Fibroblast of skin of abdomen (primary cell): ENCODE measurements around the gene SLFN5. TPM values are rescaled to one million over a fixed set of nuclear protein-coding genes. Genes with fewer than 3 reads are reported as not detected.
A peak's percentile ranks its signal among the peaks of the same experiment; 100 is the strongest.
"Not testable (repeated sequence)": the region's sequence is repeated elsewhere in the genome, so short reads cannot be mapped to it uniquely, and the experiment has no call there.

Source experiments
- DNase-seq: peaks from one replicate; pipeline ENCODE4 v3.0.0-alpha.2; 2013
- polyA plus RNA-seq, 2 experiments: library from polyadenylated mRNA; unstranded; fragments of 120-200 nt; gene quantifications; one replicate each; pipeline ENCODE4 v1.2.1, GENCODE V29; 2013; ENCODE audit not compliant: insufficient read length in 2 of 2

Gene SLFN5
- polyA plus RNA-seq (2013, experiment 1 of 2; ENCODE audit: insufficient read length) = 47.9 TPM
- 41.0 TPM for polyA plus RNA-seq (2013, experiment 2 of 2; ENCODE audit: insufficient read length)

DNA sequence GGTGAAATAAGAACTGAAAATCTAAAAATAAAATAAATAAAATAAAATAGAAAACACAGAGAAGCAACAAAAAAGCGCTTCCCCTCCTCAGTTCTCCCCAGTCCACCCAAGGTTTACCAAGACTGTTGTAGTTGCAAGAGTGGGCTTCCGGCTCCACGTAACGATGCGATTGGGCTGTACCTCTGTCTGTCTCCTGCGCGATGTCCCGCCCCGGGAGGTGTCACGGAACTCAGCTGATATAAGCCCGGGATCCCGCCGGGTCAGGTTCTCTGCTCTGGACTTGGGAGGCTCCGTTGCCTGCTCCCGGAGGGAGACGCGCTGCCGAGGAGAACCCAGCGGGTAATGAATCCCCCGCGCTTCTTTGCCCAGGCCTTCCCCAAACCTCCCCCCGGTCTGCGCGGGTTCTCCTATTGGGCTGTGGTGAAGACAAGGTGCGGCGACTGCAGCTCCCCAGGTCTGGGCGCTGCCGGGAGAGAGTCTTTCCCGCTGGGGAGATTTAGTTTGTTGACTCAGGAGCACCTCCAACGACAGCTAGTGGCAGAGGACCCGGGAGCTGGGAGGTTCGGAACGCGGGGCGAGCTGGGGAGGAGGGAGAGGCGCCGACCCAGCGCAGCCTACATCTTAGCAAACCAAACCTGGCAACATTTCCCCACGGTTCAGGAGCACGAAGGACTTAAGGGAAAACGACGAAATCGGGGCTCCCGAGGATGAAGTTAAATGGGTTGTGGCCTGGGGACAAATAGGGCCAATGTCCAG lies at the start of gene SLFN5:
Gene SLFN5, plus strand, starts transcription at position 268 of the 756 bp plus-strand sequence. CDS start 15,619 bp downstream, outside the sequence.
- peak; percentile 91 for DNase-seq

DNA sequence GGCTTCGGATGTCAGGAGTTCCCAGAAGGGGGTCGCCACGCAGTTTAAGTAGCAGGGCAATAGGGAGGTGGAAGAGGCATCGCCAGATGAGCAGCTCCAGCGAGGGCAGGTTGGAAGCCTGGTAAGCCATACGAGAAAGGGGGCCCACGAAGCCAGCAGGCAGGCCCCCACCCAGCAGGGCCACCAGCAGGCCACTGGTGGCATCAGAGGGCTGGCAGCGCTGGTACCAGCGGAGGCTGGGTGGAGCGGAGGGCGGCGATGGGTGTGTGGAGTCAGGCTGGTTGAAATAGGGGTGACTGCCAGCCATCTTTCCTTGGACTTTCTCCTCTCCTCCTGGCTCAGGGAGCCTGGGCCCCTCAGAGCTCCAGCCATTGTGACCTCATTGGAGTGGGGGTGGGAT lies 48.9 kb upstream of the SLFN5 start, which contains the start of gene SLC35G3:
Gene SLC35G3, minus strand, starts transcription at position 393 of the 400 bp plus-strand sequence. Its CDS starts 86 bp downstream, at position 307.
- not testable (repeated sequence) for DNase-seq

DNA sequence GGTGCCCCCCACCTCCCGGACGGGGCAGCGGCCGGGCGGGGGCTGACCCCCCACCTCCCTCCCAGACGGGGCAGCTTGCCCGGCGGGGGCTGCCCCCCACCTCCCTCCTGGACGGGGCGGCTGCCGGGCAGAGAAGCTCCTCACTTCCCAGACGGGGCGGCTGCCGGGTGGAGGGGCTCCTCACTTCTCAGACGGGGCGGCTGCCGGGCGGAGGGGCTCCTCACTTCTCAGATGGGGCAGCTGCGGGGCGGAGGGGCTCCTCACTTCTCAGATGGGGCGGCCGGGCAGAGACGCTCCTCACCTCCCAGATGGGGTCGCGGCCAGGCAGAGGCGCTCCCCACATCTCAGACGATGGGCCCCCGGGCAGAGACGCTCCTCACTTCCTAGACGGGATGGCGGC lies 47.8 kb upstream of the SLFN5 start:
- not testable (repeated sequence) for DNase-seq

DNA sequence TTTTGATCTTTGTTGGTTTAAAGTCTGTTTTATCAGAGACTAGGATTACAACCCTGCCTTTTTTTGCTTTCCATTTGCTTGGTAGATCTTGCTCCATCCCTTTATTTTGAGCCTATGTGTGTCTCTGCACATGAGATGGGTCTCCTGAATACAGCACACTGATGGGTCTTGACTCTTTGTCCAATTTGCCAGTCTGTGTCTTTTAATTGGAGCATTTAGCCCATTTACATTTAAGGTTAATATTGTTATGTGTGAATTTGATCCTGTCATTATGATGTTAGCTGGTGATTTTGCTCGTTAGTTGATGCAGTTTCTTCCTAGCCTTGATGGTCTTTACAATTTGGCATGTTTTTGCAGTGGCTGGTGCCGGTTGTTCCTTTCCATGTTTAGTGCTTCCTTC lies 40.3 kb upstream of the SLFN5 start:
- DNase-seq = not testable (repeated sequence)

DNA sequence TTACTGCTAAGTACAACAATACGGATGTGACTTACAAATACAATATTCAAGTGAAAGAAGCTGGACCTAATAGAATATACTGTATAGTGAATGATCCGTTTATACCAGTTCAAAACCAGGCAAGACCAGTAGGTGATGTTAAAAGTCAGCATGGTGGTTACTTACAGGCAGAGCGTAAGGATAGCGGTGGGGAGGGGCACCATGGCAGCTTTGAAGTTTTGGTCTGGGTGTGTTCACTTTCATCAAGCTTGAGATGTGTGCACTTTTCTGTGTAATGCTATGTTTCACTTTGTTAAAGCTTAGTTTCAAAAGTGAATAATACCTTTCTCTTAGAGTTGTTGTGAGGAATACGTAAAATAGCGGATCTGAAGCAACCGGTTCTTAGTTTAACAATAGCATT lies 32.1 kb upstream of the SLFN5 start:
- DNase-seq = no peak

DNA sequence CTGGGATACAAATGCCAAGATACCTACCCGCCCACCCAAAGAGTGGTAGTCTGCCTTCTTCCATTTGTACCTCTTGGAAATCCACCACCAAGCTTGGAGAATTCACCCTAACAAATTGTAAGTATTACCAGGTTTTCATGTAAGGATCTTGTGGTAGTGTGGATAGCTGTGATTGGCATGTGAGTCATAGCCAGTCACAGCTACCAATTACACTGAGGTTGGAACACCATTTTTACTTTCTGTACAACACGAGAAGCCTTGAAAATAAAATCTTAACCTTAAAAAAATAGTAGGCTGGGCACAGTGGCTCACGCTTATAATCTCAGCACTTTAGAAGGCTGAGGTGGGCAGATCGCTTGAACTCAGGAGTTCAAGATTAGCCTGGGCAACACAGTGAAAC lies 30.2 kb upstream of the SLFN5 start:
- DNase-seq = no peak

DNA sequence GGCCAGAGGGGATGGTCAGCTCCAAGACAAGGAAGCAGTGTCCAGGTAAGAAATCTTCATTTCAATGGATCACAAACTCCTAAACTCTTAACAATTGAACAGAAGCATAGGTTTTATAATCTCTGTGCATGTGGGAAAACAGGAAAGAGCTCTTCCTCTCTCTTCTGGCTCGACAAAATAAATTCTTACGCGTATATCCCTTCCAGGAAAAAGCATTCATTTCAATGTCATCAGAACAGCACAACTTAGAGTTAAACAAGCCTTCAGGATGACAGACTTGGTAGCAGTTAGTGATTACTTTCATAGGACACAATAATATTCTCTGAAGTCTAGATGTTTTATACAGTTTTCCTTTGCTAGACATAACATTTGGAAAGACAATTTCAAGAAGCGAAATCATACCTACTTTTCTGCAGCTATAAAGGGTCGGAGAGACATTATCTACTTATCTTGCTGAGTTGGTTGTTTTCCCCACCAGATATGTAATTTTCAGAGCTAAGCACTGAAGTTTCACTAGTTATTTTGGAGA lies 29.4 kb upstream of the SLFN5 start:
- no peak for DNase-seq

DNA sequence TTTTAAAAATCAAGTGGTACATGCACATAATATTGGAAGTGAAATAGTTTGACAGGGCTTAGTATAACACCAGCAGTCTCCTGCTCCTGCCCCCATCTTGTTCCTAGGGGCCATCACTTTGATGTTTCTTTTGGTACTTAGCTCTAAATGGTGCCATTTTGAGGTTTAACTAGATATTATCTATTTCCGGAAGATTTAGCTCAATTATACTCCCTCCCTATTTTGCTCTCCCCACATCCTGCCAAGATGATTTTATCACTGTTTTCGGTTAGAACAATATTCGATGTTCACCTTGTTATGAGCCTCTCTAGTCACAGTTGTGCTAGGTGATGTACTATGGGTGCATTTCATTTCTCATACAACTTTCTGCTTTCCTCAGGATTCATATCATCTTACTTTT lies 28.7 kb upstream of the SLFN5 start:
- no peak for DNase-seq

DNA sequence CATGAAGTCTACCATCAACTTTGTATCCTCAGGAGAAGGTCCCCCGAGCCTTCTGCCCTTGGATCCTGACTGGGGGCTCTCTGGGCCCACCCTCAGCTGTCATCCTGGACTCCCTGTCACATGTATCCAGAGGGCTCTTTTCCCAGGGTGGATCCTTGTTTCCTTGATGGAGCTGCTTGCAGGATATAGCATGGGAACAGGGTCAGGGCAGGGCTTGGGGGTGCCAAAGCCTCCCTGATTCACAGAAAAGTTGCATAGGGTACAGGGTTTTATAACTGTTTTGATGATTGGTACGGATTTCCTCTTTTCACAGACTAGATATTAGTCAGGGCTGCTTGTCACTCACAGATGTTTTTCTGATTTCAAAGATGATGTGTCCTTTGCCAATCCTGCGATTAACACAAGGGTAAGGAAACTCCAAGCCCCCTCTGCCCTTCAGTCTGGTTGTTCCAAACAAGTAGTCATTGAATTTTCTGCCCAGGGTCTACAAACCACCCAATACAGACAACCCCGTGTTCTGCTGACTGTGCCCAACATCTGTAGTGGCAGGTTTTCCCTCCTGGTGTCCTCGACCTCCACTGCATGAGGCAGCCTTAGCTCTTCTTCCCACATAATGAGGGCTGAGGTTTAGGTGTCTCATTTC lies 28.1 kb upstream of the SLFN5 start:
- no peak for DNase-seq

DNA sequence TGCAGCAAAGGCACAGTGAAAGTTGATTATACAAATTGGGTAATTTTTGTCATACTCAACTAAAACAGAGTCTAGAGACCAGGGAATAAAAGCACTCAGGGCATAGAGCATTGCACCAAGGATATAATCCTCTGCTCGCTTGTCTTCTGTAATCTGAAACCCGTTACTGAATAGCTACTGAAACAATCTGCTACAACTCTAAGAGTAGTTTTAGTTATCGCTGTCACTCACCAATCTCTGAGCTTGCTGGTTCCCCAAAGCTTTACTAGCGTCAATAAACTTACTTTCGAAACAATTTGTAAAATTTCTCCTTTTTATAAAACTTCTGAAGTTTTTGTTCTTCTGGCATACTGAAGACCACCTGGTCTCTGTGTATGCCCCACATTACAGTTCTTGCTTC lies 25.8 kb upstream of the SLFN5 start:
- DNase-seq = no peak

DNA sequence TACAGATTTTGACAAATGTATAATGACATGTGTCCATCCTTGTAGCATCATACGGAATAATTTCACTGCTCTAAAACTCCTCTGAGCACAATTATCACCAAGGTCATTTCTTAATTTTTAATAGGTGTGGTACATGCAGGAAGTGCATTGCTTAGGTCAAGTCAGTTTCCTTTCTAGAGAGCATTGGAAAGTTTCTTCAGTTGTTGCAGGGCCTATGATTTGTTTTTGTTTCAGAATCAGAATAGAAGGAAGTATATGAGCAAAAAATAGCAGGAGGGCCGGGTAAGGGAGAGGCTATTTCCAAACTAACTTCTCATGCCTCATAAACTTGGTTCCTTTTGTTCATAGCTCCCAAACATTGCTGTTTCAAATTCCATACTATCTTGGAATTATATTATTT lies 24.0 kb upstream of the SLFN5 start:
- DNase-seq = no peak

DNA sequence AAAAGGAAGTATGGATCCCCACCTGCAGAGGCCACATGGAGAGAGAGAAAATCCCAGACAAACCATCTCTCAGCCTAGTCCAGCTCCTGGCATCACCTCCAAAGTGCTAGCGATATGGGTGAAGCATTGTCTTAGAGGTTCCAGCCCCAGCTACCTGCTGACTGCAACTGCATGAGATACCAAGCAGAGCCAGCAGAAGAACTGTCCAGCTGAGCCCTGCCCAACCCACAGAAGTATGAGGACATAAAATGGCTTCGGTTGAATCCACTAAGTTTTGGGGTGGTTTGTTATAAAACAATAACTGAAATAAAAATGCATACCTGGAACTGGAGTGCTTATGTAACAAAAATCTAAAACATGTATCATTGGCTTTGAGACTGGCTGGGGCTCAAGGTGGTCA lies 20.4 kb upstream of the SLFN5 start:
- no peak for DNase-seq

DNA sequence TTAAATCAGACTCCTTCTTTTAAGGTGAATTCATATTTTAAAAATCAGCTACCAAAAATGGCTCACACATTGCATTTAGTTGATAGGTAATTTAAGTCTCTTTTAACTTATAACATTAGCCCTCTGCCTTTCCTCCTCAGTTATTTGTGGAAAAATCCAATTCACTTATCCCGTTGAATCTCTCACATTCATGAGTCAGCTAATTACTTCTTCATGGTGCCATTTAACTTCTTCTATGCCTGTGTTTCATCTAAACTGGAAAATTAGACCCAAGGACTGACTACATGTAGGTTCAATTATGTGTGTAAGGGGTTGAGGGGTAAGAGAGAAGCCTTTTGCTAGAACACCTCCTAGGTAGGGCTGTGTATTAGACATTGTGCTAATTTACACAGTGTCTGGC lies 18.4 kb upstream of the SLFN5 start:
- no peak for DNase-seq

DNA sequence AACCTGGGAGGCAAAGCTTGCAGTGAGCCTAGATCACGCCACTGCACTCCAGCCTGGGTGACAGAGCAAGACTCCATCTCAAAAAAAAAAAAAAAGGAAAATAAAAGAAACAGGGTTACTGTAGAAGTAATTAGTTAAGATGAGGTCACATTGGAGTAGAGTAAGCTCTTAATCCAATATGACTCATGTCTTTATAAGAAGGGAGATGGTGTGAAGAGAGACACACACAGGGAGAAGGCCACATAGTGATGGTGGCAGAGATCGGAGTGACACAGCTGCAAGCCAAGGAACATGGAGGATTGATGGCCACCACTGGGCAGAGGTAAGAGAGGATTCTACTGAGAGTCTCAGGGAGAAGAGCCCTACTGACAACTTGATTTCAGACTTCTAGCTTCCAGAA lies 15.3 kb upstream of the SLFN5 start:
- DNase-seq = no peak

DNA sequence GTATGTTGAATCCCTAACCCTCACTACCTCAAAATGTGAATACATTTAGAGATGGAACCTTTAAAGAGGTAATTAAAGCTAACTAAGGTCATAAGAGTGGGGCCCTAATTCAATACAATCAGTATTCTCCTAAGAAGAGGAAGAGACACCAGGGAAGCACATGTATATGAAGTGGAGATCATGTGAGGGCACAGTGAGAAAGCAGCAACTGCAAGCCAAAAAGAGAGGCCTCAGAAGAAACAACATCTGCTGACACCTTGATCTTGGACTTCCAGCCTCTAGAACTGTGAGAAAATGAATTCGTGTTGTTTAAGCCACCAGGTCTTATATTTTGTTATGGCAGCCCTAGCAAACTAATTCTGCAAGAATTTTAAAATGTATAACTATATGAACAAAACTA lies 13.2 kb upstream of the SLFN5 start:
- DNase-seq = no peak

DNA sequence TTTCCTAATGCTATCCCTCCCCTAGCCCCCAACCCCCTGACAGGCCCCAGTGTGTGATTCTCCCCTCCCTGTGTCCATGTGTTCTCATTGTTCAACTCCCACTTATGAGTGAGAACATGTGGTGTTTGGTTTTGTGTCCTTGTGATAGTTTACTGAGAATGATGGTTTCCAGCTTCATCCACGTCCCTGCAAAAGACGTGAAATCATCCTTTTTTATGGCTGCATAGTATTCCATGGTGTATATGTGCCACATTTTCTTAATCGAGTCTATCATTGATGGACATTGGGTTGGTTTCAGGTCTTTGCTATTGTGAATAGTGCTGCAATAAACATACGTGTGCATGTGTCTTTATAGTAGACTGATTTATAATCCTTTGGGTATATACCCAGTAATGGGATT lies 8.6 kb upstream of the SLFN5 start:
- not testable (repeated sequence) for DNase-seq

DNA sequence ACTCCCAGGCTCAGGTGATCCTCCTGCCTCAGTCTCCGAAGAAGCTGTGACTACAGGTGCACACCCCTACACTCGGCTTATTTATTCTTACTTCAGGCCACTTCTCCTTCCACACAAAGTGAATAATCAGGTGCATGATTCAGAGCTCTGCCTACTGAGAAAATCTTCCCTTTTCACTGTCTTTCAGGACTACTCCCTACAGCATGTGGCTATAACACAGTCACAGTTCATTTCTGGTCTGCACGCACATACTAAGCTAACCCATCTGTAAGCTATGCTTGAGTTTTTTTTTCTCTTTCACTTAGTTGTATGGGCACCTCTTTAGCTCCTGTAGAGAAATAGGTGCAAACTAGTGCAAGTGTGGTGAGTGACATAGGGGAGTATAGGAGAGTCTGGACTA lies 7.6 kb upstream of the SLFN5 start:
- DNase-seq = no peak

DNA sequence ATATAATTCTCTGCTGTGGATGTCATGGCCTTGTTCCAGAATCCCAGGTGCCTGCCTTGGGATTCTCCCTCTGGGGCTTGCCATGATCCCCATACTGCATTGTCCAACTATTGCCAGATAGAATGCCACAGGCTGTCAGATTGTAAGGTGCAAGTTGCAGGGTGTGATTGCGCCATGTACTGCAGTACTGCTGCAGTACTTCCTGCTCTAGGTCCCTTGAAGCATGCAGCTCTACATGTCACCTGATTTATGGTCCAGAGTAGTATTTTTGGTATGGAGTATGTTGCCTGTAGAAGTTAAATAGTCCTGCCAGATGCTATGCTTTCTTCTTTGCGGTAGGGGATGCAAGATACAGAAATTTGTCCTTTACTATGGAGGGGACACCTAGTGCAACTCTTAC lies 7.0 kb upstream of the SLFN5 start:
- DNase-seq = no peak

DNA sequence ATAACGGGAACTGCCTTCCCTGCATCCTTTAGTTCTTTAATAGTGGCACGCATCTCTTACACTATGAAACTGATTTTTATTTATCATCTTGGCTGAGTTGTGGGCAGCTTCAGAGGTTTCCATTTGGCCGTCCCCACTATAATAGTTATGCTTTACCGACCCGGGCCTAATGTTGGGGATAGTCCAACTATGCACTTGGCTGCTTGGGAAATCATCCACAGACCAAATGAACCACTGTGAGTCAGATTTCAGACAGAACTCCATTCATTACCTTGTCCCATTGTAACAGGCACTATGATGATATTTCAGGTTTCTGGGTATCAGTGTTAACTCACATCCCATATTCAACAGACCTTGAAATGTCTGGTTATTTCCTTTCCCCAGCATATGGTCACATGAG lies 6.1 kb upstream of the SLFN5 start:
- DNase-seq = no peak

DNA sequence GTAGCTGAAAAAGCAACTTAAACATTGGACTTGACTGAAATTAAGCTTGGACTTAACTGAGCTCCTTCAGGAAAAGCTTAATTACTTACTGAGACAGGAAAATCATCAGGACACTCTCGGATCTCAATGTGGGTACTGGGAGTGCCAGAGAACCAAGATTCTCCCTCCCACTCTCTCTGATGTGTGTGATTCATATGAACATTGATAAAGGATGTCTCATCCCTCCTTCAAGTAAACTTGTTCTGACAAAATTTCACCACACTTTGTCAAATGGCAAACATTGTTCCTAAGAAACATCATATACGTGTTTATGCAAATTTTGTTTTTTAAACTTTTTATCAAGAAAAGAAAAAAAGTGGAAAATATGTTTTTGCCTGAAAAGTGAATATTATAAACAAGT lies 4.1 kb upstream of the SLFN5 start:
- DNase-seq = peak; percentile 46

DNA sequence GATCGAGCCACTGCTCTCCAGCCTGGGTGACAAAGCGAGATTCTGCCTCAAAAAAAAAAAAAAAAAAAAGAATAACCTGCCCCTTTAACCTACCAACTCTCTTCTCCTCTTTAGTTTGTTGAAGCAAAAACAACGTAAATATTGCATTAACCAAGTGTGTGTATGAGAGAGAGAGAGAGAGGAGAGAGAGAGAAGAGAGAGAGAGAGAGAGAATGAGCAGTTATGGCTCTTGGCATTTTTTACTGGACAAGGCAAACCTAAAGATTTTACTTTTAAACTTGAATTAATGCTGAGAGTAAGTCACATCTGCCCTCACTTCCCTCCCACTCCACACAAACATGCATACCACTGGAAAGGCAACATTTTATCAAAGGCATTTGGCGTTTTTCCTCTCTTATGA lies 3.0 kb upstream of the SLFN5 start:
- DNase-seq = no peak

DNA sequence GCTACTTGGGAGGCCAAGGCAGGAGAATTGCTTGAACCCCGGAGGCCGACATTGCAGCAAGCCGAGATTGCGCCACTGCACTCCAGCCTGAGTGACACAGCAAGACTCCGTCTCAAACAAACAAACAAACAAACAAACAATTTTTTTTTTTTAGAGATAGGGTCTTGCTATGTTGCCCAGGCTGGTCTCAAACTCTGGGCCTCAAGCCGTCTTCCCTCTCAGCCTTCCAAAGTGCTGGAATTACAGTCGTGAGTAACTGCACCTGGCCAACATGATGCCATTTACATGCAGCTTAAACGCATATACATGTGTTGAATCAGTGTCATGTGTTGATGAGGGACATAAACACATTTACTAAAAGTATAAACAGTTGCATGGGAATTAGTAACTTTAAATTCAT lies 2.0 kb upstream of the SLFN5 start:
- DNase-seq = no peak

DNA sequence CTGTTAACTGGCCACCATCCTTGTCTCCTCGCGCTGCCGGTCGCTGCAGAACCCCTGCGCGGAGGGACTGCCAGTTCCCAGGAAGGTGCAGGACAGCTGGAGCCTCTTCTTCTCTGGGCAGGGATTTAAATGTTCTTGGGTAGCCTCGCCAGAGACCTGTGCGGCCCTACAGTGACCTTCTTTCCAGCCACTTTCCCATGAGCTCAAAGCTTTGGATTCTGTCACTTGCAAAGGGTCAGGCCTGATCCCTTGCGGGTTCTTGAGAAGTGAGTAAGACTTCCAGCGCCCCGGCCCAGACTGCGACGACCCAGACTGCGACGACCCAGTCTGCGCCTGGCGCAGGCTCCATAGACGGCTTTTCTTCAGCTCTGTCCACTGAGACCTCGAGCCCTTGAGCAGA lies 1.4 kb upstream of the SLFN5 start:
- no peak for DNase-seq
